Keratinocyte (primary cell): ENCODE results near the gene F13B. TPM values are rescaled to one million over a fixed set of nuclear protein-coding genes. Genes with fewer than 3 reads are reported as not detected.

Source experiments
- DNase-seq: peaks from one replicate; pipeline ENCODE4 v3.0.0-alpha.2; 2011; ENCODE audit warnings: low read depth, missing footprints, low spot score
- FAIRE-seq: peaks from 2 replicates; lab custom pipeline; 2011; peaks lifted over from hg19 to GRCh38; lab: Jason Lieb, UNC
- H2AFZ ChIP-seq: 2 replicates; pipeline ENCODE4 v1.6.0; 2012; ENCODE audit warnings: low read length, control low read depth, inconsistent platforms; ENCODE audit not compliant: control insufficient read depth
- H3K27ac ChIP-seq: 2 replicates; pipeline ENCODE4 v1.5.1; 2011; ENCODE audit warnings: low read length; ENCODE audit not compliant: control insufficient read depth, insufficient read depth
- H3K27me3 ChIP-seq: 3 replicates; pipeline ENCODE4 v1.6.0; 2011; ENCODE audit warnings: low read length; ENCODE audit not compliant: control insufficient read depth, insufficient read depth; ENCODE audit errors: extremely low read depth
- H3K36me3 ChIP-seq, 2 experiments: 2 replicates in 1 of 2; 3 replicates in 1 of 2; pipeline ENCODE4 v1.5.1; 2011; ENCODE audit warnings: low read length in 2 of 2, mild to moderate bottlenecking in 1 of 2; ENCODE audit not compliant: control insufficient read depth in 2 of 2, insufficient read depth in 2 of 2; ENCODE audit errors: extremely low read depth in 1 of 2
- H3K4me1 ChIP-seq: 3 replicates; pipeline ENCODE4 v1.5.1; 2011; ENCODE audit warnings: low read length; ENCODE audit not compliant: control insufficient read depth, insufficient read depth; ENCODE audit errors: extremely low read depth
- H3K4me2 ChIP-seq: 3 replicates; pipeline ENCODE4 v1.6.0; 2011; ENCODE audit warnings: low read depth, low read length; ENCODE audit not compliant: control insufficient read depth, insufficient read depth; ENCODE audit errors: extremely low read depth
- H3K4me3 ChIP-seq, 3 experiments: fragments of 200-600 bp in 1 of 3; sonication (generic) in 1 of 3; 2 replicates in 2 of 3; 3 replicates in 1 of 3; pipeline ENCODE4 v1.5.1; 2011 to 2016; ENCODE audit warnings: low read length in 3 of 3, mild to moderate bottlenecking in 3 of 3, control low read depth in 2 of 3, inconsistent platforms in 1 of 3, low read depth in 1 of 3, mixed read lengths in 1 of 3, mixed run types in 1 of 3, moderate library complexity in 1 of 3; ENCODE audit not compliant: control insufficient read depth in 2 of 3, insufficient read depth in 2 of 3; ENCODE audit errors: extremely low read depth in 1 of 3
- H3K79me2 ChIP-seq: 2 replicates; pipeline ENCODE4 v1.6.0; 2012; ENCODE audit warnings: low read length; ENCODE audit not compliant: control insufficient read depth, insufficient read depth
- H3K9ac ChIP-seq: 3 replicates; pipeline ENCODE4 v1.6.0; 2011; ENCODE audit warnings: low read length; ENCODE audit not compliant: control insufficient read depth, insufficient read depth; ENCODE audit errors: extremely low read depth
- H3K9me1 ChIP-seq: 3 replicates; pipeline ENCODE4 v1.6.0; 2011; ENCODE audit warnings: low read length; ENCODE audit not compliant: control insufficient read depth, insufficient read depth; ENCODE audit errors: extremely low read depth
- H3K9me3 ChIP-seq: 2 replicates; pipeline ENCODE4 v1.5.1; 2012; ENCODE audit warnings: low read depth, low read length; ENCODE audit not compliant: control insufficient read depth
- H4K20me1 ChIP-seq: 3 replicates; pipeline ENCODE4 v1.6.0; 2011; ENCODE audit warnings: low read length; ENCODE audit not compliant: control insufficient read depth, insufficient read depth; ENCODE audit errors: extremely low read depth
- EZH2 ChIP-seq: IDR thresholded peaks from one replicate; pipeline ENCODE4 v1.6.1; 2012; ENCODE audit warnings: inconsistent platforms, mild to moderate bottlenecking, low read length, moderate library complexity
- dilution Hi-C: fragments of 300-500 bp; cut with MboI; formaldehyde crosslinking; loops from one replicate; pipeline ENCODE4 v1.7.0; 2020; ENCODE audit warnings: low sequenced_read_pairs; ENCODE audit not compliant: extremely low pct_ligation_motif_present
- polyA plus RNA-seq, 5 experiments: library from polyadenylated mRNA; depleted of rRNA in 3 of 5; stranded (reverse) in 3 of 5; stranded (forward) in 1 of 5; unstranded in 1 of 5; fragments of >200 nt; gene quantifications; 1 replicate in 1 of 5; 2 replicates in 3 of 5; 3 replicates in 1 of 5; pipeline versions ENCODE4 v1.2.1 to v1.2.3, GENCODE V29; 2011 to 2012; ENCODE audit warnings: missing spikeins in 2 of 5, low read depth in 1 of 5, low replicate concordance in 1 of 5
- TF ChIP-seq, protein P1 (sequence below), 3 experiments: IDR thresholded peaks in 1 of 3; conservative IDR thresholded peaks in 1 of 3; optimal IDR thresholded peaks in 1 of 3; 2 replicates in 2 of 3; 3 replicates in 1 of 3; pipeline versions ENCODE3 to v1.5.1; 2011; ENCODE audit warnings: low read length in 3 of 3, mild to moderate bottlenecking in 3 of 3, moderate library complexity in 2 of 3, control low read depth in 1 of 3, inconsistent platforms in 1 of 3; ENCODE audit not compliant: insufficient read depth in 2 of 3; ENCODE audit errors: extremely low read depth in 1 of 3

The F13B gene
- polyA plus RNA-seq, 1 donor (not counting 4 experiments of a cell fraction or from before 2014, with no cell fraction given), result not detected

DNA sequence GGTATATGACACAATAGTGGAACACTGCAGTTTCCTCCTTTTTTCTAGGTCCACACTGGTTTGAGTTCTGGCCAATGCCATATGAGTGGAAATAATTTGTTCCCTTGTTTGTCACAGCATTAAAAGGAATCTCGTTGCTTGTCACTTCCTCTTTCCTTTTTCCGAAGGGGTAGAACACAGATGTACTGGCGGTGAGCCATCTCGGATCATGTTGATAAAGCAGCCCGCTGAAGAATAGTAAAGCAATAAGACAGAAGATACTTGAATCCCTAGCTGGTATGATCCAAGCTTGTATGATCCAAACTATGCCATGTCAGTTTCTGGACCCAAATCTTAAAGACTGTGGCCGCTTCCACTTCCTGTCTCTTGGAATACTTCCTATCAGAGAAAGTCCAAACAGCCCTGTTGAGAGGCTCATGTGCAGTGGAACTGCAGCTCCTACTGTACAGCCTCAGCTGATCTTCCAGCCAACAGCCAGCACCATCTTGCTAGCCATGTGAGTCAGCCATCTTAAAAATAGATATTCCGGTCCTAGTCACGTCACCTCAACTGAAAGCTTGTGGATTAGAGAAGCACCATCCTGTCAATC is 49.4 kb downstream of the F13B start:
- Histone ChIP-seq H3K36me3 (no peaks in the 10 kb centered on the region), H4K20me1 (no peaks in the 10 kb centered on the region), H2AFZ (no peak overlapping the region), H3K9me3 (no peaks in the 10 kb centered on the region), H3K27me3 (no peaks in the 10 kb centered on the region), H3K79me2 (no peaks in the 10 kb centered on the region), H3K9ac (no peak overlapping the region), H3K4me1 (no peaks in the 10 kb centered on the region), H3K9me1 (no peaks in the 10 kb centered on the region), H3K4me2 (no peak overlapping the region), H3K4me3 (no peak overlapping the region), H3K27ac (no peak overlapping the region)
- dilution Hi-C loops, result no loop called here
- FAIRE-seq (no peak), DNase-seq (no peak)
- TF ChIP-seq, protein P1, sequence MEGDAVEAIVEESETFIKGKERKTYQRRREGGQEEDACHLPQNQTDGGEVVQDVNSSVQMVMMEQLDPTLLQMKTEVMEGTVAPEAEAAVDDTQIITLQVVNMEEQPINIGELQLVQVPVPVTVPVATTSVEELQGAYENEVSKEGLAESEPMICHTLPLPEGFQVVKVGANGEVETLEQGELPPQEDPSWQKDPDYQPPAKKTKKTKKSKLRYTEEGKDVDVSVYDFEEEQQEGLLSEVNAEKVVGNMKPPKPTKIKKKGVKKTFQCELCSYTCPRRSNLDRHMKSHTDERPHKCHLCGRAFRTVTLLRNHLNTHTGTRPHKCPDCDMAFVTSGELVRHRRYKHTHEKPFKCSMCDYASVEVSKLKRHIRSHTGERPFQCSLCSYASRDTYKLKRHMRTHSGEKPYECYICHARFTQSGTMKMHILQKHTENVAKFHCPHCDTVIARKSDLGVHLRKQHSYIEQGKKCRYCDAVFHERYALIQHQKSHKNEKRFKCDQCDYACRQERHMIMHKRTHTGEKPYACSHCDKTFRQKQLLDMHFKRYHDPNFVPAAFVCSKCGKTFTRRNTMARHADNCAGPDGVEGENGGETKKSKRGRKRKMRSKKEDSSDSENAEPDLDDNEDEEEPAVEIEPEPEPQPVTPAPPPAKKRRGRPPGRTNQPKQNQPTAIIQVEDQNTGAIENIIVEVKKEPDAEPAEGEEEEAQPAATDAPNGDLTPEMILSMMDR (optimal IDR thresholded peaks at IDR 0.05 in 1 of 3, IDR thresholded peaks at IDR 0.05 in 1 of 3, conservative IDR thresholded peaks at IDR 0.05 in 1 of 3; ENCODE audit: extremely low read depth in 1 of 3, insufficient read depth in 2 of 3, low read length in 3 of 3), result no peak
- no peak for TF ChIP-seq EZH2

DNA sequence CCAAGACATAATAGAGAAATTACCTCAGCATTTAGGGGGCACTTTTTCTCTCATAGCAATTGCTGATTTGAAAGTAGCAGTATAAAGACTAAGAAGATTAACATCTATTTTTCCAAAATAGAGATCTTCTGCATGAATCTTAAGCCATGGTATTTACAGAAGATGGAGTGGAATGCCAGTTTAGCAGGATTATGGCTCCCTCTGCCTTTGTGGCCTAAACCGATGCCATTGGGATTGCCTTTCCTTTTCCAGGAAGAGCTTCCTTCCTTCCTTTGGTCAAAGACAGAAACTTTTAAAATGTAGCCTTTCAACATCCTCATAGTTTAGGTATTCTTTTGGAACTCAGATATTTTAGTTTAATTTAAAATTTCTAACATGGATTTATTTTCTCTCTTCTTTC is 50.3 kb downstream of the F13B start:
- no peaks in the 10 kb centered on the region for H3K9me3 ChIP-seq
- H3K9ac ChIP-seq, result no peak overlapping the region
- no peaks in the 10 kb centered on the region for H3K4me1 ChIP-seq
- DNase-seq (no peak), FAIRE-seq (no peak)
- no peak overlapping the region for H3K4me2 ChIP-seq
- H3K36me3 ChIP-seq, result no peaks in the 10 kb centered on the region
- no peaks in the 10 kb centered on the region for H3K27me3 ChIP-seq
- H3K79me2 ChIP-seq, result no peaks in the 10 kb centered on the region
- H3K9me1 ChIP-seq, result no peaks in the 10 kb centered on the region
- no peaks in the 10 kb centered on the region for H4K20me1 ChIP-seq
- no peak overlapping the region for H3K4me3 ChIP-seq
- no peak for TF ChIP-seq EZH2
- TF ChIP-seq, protein P1 (optimal IDR thresholded peaks at IDR 0.05 in 1 of 3, IDR thresholded peaks at IDR 0.05 in 1 of 3, conservative IDR thresholded peaks at IDR 0.05 in 1 of 3; ENCODE audit: extremely low read depth in 1 of 3, insufficient read depth in 2 of 3, low read length in 3 of 3), result no peak
- H3K27ac ChIP-seq, result no peak overlapping the region
- H2AFZ ChIP-seq, result no peak overlapping the region
- dilution Hi-C loops, result no loop called here
